Panc1 (cell line): Measurements from ENCODE around the gene OXTR. TPM values are rescaled to one million over a fixed set of nuclear protein-coding genes. Genes with fewer than 3 reads are reported as not detected.

ENCODE experiments used
- ATAC-seq: fragments of 200-7000 bp; cut with Tn5 transposase; 2 replicates; pipeline ENCODE4 v1.9.1; 2020; ENCODE audit warnings: mild to moderate bottlenecking, moderate library complexity
- BruUV-seq: library from RNA; stranded (reverse); fragments of 400-500 nt; replicated peaks from 2 replicates; lab custom pipeline; 2021; lab: Mats Ljungman, UMichigan
- CTCF ChIA-PET: fragments of 300-600 bp; sonication (Branson Sonifier 250); formaldehyde crosslinking; loops from one replicate; lab custom pipeline; 2022; ENCODE audit warnings: antibody characterized with exemption; lab: Charles Lee
- POLR2A ChIA-PET: fragments of 300-600 bp; sonication (Branson Sonifier 250); formaldehyde crosslinking; loops from one replicate; lab custom pipeline; 2022; ENCODE audit warnings: antibody characterized with exemption; lab: Charles Lee
- DNase-seq: peaks from one replicate; pipeline ENCODE4 v3.0.0-alpha.2; 2010; ENCODE audit warnings: low read depth, low spot score
- H3K27ac ChIP-seq: 2 replicates; pipeline ENCODE4 v1.5.1; 2011; ENCODE audit warnings: mild to moderate bottlenecking, low read length, inconsistent platforms
- H3K27me3 ChIP-seq: fragments of 200-500 bp; sonication (Bioruptor generic); 2 replicates; pipeline ENCODE4 v1.6.0; 2014; ENCODE audit warnings: low read length, inconsistent platforms; ENCODE audit not compliant: control insufficient read depth, insufficient read depth
- H3K36me3 ChIP-seq: fragments of 200-500 bp; sonication (Bioruptor generic); 2 replicates; pipeline ENCODE4 v1.5.1; 2014; ENCODE audit warnings: inconsistent platforms, mild to moderate bottlenecking, low read length, moderate library complexity; ENCODE audit not compliant: control insufficient read depth, insufficient read depth
- H3K4me1 ChIP-seq: 2 replicates; pipeline ENCODE4 v1.5.1; 2011; ENCODE audit warnings: inconsistent platforms, mild to moderate bottlenecking, low read length, moderate library complexity; ENCODE audit not compliant: control insufficient read depth, insufficient read depth
- H3K4me3 ChIP-seq, 2 experiments: 2 replicates each; pipeline ENCODE4 v1.5.1; 2011 to 2012; ENCODE audit warnings: low read depth in 2 of 2, low read length in 2 of 2, mild to moderate bottlenecking in 2 of 2, inconsistent platforms in 1 of 2, moderate library complexity in 1 of 2
- H3K9me3 ChIP-seq: fragments of 200-500 bp; sonication (Bioruptor generic); 2 replicates; pipeline ENCODE4 v1.5.1; 2014; ENCODE audit warnings: low read depth, mild to moderate bottlenecking, inconsistent platforms, low read length, moderate library complexity; ENCODE audit not compliant: control insufficient read depth, insufficient read depth
- POLR2AphosphoS5 ChIP-seq: IDR thresholded peaks from 2 replicates; pipeline ENCODE4 v1.6.1; 2012; ENCODE audit warnings: mild to moderate bottlenecking, low read depth, low read length, moderate library complexity
- SIN3A ChIP-seq: IDR thresholded peaks from 2 replicates; pipeline ENCODE4 v1.6.1; 2012; ENCODE audit warnings: low read depth, mild to moderate bottlenecking, low read length, moderate library complexity, borderline replicate concordance; ENCODE audit not compliant: insufficient read depth
- TCF7L2 ChIP-seq: IDR thresholded peaks from 2 replicates; pipeline ENCODE4 v1.6.1; 2011; ENCODE audit warnings: mild to moderate bottlenecking, low read depth, low read length, inconsistent platforms
- in situ Hi-C: cut with HindIII; loops from 2 replicates; pipeline ENCODE4 v1.10.0; 2016; ENCODE audit warnings: low sequenced_read_pairs, low pct_unique_long_range_greater_than_20kb
- intact Hi-C: fragments of 100-400 bp; cut with micrococcal nuclease; formaldehyde crosslinking; loops from one replicate; pipeline ENCODE4 v1.10.0; 2022; ENCODE audit not compliant: unreplicated experiment
- total RNA-seq: library from RNA; stranded (reverse); gene quantifications from one replicate; pipeline ENCODE4 v1.2.1, GENCODE V29; 2021; ENCODE audit not compliant: unreplicated experiment
- TF ChIP-seq, protein P1 (sequence below): fragments of 450-650 bp; IDR thresholded peaks from 2 replicates; pipeline ENCODE4 v1.5.1; 2017; ENCODE audit warnings: mild to moderate bottlenecking
- TF ChIP-seq, protein P2 (sequence below), 2 experiments: IDR thresholded peaks; 2 replicates each; pipeline ENCODE4 v1.6.1; 2011 to 2012; ENCODE audit warnings: low read depth in 2 of 2, control low read depth in 1 of 2, low read length in 1 of 2, mild to moderate bottlenecking in 1 of 2, moderate library complexity in 1 of 2; ENCODE audit not compliant: insufficient read depth in 1 of 2

Gene OXTR
- total RNA-seq, 1 experiment from 2014 or later, result 2.7 TPM

DNA sequence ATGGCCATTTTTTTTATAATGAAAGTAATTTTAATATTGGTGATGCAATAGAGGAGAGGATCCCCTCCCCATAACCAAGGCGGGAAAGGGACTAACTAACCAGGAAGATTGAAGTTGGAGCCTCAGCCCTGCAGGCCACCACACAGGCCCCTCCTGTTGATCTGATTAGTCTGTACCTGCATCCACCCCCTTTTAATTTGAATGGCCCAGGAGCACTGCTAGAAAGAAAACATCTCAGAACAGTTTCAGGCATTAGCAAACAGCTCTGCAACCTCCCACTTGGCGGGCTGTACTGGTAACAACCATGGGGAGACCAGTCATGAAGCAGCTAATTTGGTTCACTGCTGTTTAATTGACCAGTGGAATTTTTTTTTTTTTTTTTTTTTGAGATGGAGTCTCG is 25.5 kb downstream of the OXTR start:
- no peak for DNase-seq
- ChIA-PET POLR2A (no interaction called here), CTCF (no interaction called here)
- Histone ChIP-seq H3K27me3 (no peaks in the 10 kb centered on the region), H3K4me1 (peaks cover 5% of the 10 kb centered on the region), H3K9me3 (no peaks in the 10 kb centered on the region), H3K36me3 (no peaks in the 10 kb centered on the region), H3K4me3 (no peak overlapping the region), H3K27ac (no peak overlapping the region)
- no peak for ATAC-seq
- no TSS peak for BruUV-seq
- in situ Hi-C loops (no loop called here), intact Hi-C loops (no loop called here)
- no peak for TF ChIP-seq POLR2AphosphoS5
- TF ChIP-seq, protein P1, sequence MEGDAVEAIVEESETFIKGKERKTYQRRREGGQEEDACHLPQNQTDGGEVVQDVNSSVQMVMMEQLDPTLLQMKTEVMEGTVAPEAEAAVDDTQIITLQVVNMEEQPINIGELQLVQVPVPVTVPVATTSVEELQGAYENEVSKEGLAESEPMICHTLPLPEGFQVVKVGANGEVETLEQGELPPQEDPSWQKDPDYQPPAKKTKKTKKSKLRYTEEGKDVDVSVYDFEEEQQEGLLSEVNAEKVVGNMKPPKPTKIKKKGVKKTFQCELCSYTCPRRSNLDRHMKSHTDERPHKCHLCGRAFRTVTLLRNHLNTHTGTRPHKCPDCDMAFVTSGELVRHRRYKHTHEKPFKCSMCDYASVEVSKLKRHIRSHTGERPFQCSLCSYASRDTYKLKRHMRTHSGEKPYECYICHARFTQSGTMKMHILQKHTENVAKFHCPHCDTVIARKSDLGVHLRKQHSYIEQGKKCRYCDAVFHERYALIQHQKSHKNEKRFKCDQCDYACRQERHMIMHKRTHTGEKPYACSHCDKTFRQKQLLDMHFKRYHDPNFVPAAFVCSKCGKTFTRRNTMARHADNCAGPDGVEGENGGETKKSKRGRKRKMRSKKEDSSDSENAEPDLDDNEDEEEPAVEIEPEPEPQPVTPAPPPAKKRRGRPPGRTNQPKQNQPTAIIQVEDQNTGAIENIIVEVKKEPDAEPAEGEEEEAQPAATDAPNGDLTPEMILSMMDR, result no peak
- TF ChIP-seq TCF7L2, result no peak
- no peak for TF ChIP-seq SIN3A
- TF ChIP-seq, protein P2, sequence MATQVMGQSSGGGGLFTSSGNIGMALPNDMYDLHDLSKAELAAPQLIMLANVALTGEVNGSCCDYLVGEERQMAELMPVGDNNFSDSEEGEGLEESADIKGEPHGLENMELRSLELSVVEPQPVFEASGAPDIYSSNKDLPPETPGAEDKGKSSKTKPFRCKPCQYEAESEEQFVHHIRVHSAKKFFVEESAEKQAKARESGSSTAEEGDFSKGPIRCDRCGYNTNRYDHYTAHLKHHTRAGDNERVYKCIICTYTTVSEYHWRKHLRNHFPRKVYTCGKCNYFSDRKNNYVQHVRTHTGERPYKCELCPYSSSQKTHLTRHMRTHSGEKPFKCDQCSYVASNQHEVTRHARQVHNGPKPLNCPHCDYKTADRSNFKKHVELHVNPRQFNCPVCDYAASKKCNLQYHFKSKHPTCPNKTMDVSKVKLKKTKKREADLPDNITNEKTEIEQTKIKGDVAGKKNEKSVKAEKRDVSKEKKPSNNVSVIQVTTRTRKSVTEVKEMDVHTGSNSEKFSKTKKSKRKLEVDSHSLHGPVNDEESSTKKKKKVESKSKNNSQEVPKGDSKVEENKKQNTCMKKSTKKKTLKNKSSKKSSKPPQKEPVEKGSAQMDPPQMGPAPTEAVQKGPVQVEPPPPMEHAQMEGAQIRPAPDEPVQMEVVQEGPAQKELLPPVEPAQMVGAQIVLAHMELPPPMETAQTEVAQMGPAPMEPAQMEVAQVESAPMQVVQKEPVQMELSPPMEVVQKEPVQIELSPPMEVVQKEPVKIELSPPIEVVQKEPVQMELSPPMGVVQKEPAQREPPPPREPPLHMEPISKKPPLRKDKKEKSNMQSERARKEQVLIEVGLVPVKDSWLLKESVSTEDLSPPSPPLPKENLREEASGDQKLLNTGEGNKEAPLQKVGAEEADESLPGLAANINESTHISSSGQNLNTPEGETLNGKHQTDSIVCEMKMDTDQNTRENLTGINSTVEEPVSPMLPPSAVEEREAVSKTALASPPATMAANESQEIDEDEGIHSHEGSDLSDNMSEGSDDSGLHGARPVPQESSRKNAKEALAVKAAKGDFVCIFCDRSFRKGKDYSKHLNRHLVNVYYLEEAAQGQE (IDR thresholded peaks at IDR 0.05; ENCODE audit: insufficient read depth in 1 of 2, low read depth in 2 of 2, low read length in 1 of 2), result no peak

DNA sequence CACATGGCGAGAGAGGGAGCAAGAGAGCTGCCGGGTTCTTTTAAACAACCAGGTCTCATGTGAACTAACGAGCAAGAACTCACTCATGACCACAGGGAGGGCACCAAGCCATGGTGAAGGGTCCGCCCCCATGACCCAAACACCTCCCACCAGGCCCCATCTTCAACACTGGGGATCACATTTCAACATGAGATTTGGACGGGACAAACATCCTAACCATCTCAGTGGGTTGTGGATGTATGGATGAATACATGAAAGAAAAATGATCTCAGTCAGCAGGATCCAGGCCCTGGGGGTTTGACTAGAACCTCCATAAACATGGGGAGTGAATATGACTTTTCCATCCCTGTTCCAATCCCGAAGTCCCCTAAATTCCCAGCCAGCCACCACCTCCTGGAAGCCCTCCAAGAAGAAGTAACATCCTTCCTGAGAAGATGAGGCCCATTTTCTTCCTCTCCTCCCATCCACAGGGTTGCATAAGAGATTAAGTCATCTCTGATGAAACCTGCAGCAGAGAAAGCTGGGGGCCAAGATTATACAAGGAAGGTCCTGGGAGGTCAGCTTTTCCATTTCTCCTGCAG is 26.3 kb downstream of the OXTR start:
- Histone ChIP-seq H3K36me3 (no peaks in the 10 kb centered on the region), H3K9me3 (no peaks in the 10 kb centered on the region), H3K27me3 (no peaks in the 10 kb centered on the region), H3K27ac (no peak overlapping the region), H3K4me3 (no peak overlapping the region), H3K4me1 (peaks cover 5% of the 10 kb centered on the region)
- in situ Hi-C loops (no loop called here), intact Hi-C loops (no loop called here)
- no peak for TF ChIP-seq POLR2AphosphoS5
- ChIA-PET CTCF (no interaction called here), POLR2A (no interaction called here)
- DNase-seq (no peak), ATAC-seq (no peak)
- BruUV-seq, result no TSS peak

- no peak overlapping the region for H3K4me3 ChIP-seq
- no peak overlapping the region for H3K27ac ChIP-seq
- no peaks in the 10 kb centered on the region for H3K27me3 ChIP-seq
- TF ChIP-seq TCF7L2 (no peak), POLR2AphosphoS5 (no peak), SIN3A (no peak)
- TF ChIP-seq, protein P2 (IDR thresholded peaks at IDR 0.05; ENCODE audit: insufficient read depth in 1 of 2, low read depth in 2 of 2, low read length in 1 of 2), result no peak
- TF ChIP-seq, protein P1, result no peak
- H3K36me3 ChIP-seq, result no peaks in the 10 kb centered on the region
- BruUV-seq, result no TSS peak
- ATAC-seq, result peak; percentile 80
- CTCF ChIA-PET, result interaction anchor here (0.6 kb wide), 1 partner anchor 52 kb away, joined by 14 read pairs; no protein-coding TSS in a partner anchor
- H3K4me1 ChIP-seq, result peaks cover 5% of the 10 kb centered on the region
- intact Hi-C loops, result no loop called here
- in situ Hi-C loops, result no loop called here
- no peaks in the 10 kb centered on the region for H3K9me3 ChIP-seq
- POLR2A ChIA-PET, result no interaction called here
- peak; percentile 28 for DNase-seq
Measured at GRCh38 chr3:8741581-8742261, 27.7 kb downstream of the OXTR start.
